Measurements from ENCODE around the gene EMID1. TPM values are rescaled to one million over a fixed set of nuclear protein-coding genes. Genes with fewer than 3 reads are reported as not detected.

The EMID1 gene
- polyA plus RNA-seq, 1 of the 3 experiments (the other 2 are of a cell fraction), result 1.1 TPM

GRCh38 chr22:29206372-29207242, 911 bp downstream of the EMID1 start:
- CTCF ChIA-PET, result interaction anchor here (1.2 to 1.6 kb wide), 3 partner anchors 39 to 53 kb away, joined by 3 to 13 read pairs (median 4); no protein-coding TSS in a partner anchor
- Histone ChIP-seq H2AFZ (ENCODE audit: low read depth) (peak overlapping the region; percentile 81; the same call in 1 of the 2 replicates), H3K4me3 (ENCODE audit: low read depth in 2 of 2, low read length in 1 of 2) (peak overlapping the region; percentile 60 to 61), H3K4me1 (ENCODE audit: control insufficient read depth in 1 of 2, insufficient read depth in 2 of 2, low read depth in 1 of 2, low read length in 1 of 2) (peaks cover 0 to 7% of the 10 kb centered on the region in 2 experiments; a peak in 1 of 4 replicates), H3K27ac (ENCODE audit: low read depth in 2 of 2, low read length in 1 of 2) (no peak overlapping the region), H3K9me2 (no peaks in the 10 kb centered on the region), H3K79me2 (ENCODE audit: insufficient read depth) (no peaks in the 10 kb centered on the region), H3K27me3 (ENCODE audit: insufficient read depth) (no peaks in the 10 kb centered on the region; the same call in 1 of the 2 replicates), H3K4me2 (peak overlapping the region; percentile 81), H3K9me3 (no peaks in the 10 kb centered on the region), H4K20me1 (ENCODE audit: insufficient read depth) (no peaks in the 10 kb centered on the region), H3K9ac (no peak overlapping the region), H3F3A (replicated peaks; ENCODE audit: insufficient read depth) (no peaks in the 10 kb centered on the region), H3K36me3 (replicated peaks in 1 of 2; ENCODE audit: control insufficient read depth in 1 of 2, insufficient read depth in 2 of 2, low read length in 1 of 2) (no peaks in the 10 kb centered on the region)
- DNase-seq, result peak; percentile 32
- TF ChIP-seq REST (IDR thresholded peaks at IDR 0.05; ENCODE audit: low read depth, low read length) (no peak), GABPA (IDR thresholded peaks at IDR 0.05; ENCODE audit: low read depth) (no peak), EZH2phosphoT487 (IDR thresholded peaks at IDR 0.05; ENCODE audit: borderline replicate concordance, low read depth) (no peak), JUND (IDR thresholded peaks at IDR 0.05) (no peak), EP300 (IDR thresholded peaks at IDR 0.05; ENCODE audit: borderline replicate concordance in 1 of 2, low read depth in 1 of 2, low read length in 1 of 2) (no peak)
- POLR2A ChIA-PET, result no interaction called here
- WGBS (ENCODE audit: low lambda C conversion rate), result 76% methylated on average over 15 of the region's 19 CpGs

GRCh38 chr22:29207243-29207550, 1.5 kb downstream of the EMID1 start:
- H3K27me3 ChIP-seq (ENCODE audit: insufficient read depth), result no peaks in the 10 kb centered on the region; the same call in 1 of the 2 replicates
- no peaks in the 10 kb centered on the region for H3K9me3 ChIP-seq
- no peaks in the 10 kb centered on the region for H3K9me2 ChIP-seq
- H3K4me1 ChIP-seq (ENCODE audit: control insufficient read depth in 1 of 2, insufficient read depth in 2 of 2, low read depth in 1 of 2, low read length in 1 of 2), result peaks cover 0 to 7% of the 10 kb centered on the region in 2 experiments; a peak in 1 of 4 replicates
- ChIA-PET CTCF (interaction anchor here (0.6 to 1.6 kb wide), 3 partner anchors 38 to 168 kb away, joined by 3 to 13 read pairs (median 3); no protein-coding TSS in a partner anchor), POLR2A (no interaction called here)
- WGBS (ENCODE audit: low lambda C conversion rate), result 93% methylated on average over 4 of the region's 5 CpGs
- H3K9ac ChIP-seq, result no peak overlapping the region
- H3K4me2 ChIP-seq, result no peak overlapping the region
- no peaks in the 10 kb centered on the region for H3K36me3 ChIP-seq (replicated peaks in 1 of 2; ENCODE audit: control insufficient read depth in 1 of 2, insufficient read depth in 2 of 2, low read length in 1 of 2)
- H3K4me3 ChIP-seq (ENCODE audit: low read depth in 2 of 2, low read length in 1 of 2), result no peak overlapping the region
- H3F3A ChIP-seq (replicated peaks; ENCODE audit: insufficient read depth), result no peaks in the 10 kb centered on the region
- no peaks in the 10 kb centered on the region for H4K20me1 ChIP-seq (ENCODE audit: insufficient read depth)
- no peaks in the 10 kb centered on the region for H3K79me2 ChIP-seq (ENCODE audit: insufficient read depth)
- no peak for DNase-seq
- no peak overlapping the region for H3K27ac ChIP-seq (ENCODE audit: low read depth in 2 of 2, low read length in 1 of 2)
- no peak overlapping the region for H2AFZ ChIP-seq (ENCODE audit: low read depth)
- TF ChIP-seq RXRA (IDR thresholded peaks at IDR 0.05; ENCODE audit: borderline replicate concordance, low read depth) (no peak), RCOR1 (IDR thresholded peaks at IDR 0.05; ENCODE audit: low read length) (no peak), FOXM1 (IDR thresholded peaks at IDR 0.05; ENCODE audit: low read depth) (no peak), REST (IDR thresholded peaks at IDR 0.05; ENCODE audit: low read depth, low read length) (no peak), PBX3 (IDR thresholded peaks at IDR 0.05) (no peak), CHD2 (IDR thresholded peaks at IDR 0.05; ENCODE audit: low read length, partially characterized antibody) (no peak), NRF1 (IDR thresholded peaks at IDR 0.05; ENCODE audit: low read depth, low read length) (no peak), EP300 (IDR thresholded peaks at IDR 0.05; ENCODE audit: borderline replicate concordance in 1 of 2, low read depth in 1 of 2, low read length in 1 of 2) (no peak), SMC3 (IDR thresholded peaks at IDR 0.05; ENCODE audit: low read depth, low read length) (no peak), GABPA (IDR thresholded peaks at IDR 0.05; ENCODE audit: low read depth) (no peak), FOXJ3 (CRISPR knock-in tag; IDR thresholded peaks at IDR 0.05) (no peak), FOSL2 (IDR thresholded peaks at IDR 0.05; ENCODE audit: borderline replicate concordance, low read depth) (no peak), NFIC (IDR thresholded peaks at IDR 0.05; ENCODE audit: borderline replicate concordance) (no peak), RAD21 (IDR thresholded peaks at IDR 0.05; ENCODE audit: low read length) (no peak), GATA2 (CRISPR knock-in tag; IDR thresholded peaks at IDR 0.05) (no peak), YY1 (IDR thresholded peaks at IDR 0.05; ENCODE audit: low read depth) (no peak)
